HG02943 (cell line): ENCODE measurements around the gene PRDM16.

ENCODE experiments used
- ATAC-seq: cut with Tn5 transposase; IDR thresholded peaks from one replicate; pipeline ENCODE4 v1.9.1; 2021; ENCODE audit warnings: mild to moderate bottlenecking, low read depth, moderate library complexity; ENCODE audit not compliant: unreplicated experiment

PRDM16 gene

GRCh38 chr1:3212453-3213355, 143.7 kb downstream of the PRDM16 start:
- ATAC-seq = no peak

- no peak for ATAC-seq
Observed at GRCh38 chr1:3213730-3214129, 144.7 kb downstream of the PRDM16 start.

- ATAC-seq = no peak
Observed at GRCh38 chr1:3215198-3216014, 146.4 kb downstream of the PRDM16 start.

GRCh38 chr1:3216015-3216391, 147.0 kb downstream of the PRDM16 start:
- ATAC-seq = no peak

- no peak for ATAC-seq
Observed at GRCh38 chr1:3217181-3217641, 148.2 kb downstream of the PRDM16 start.

GRCh38 chr1:3217979-3218679, 149.1 kb downstream of the PRDM16 start:
- ATAC-seq = no peak

- no peak for ATAC-seq
Observed at GRCh38 chr1:3219005-3219790, 150.2 kb downstream of the PRDM16 start.

GRCh38 chr1:3219791-3220467, 150.9 kb downstream of the PRDM16 start:
- no peak for ATAC-seq

- no peak for ATAC-seq
Observed at GRCh38 chr1:3221112-3222041, 152.4 kb downstream of the PRDM16 start.

GRCh38 chr1:3222042-3222692, 153.2 kb downstream of the PRDM16 start:
- ATAC-seq = no peak

GRCh38 chr1:3225661-3226060, 156.7 kb downstream of the PRDM16 start:
- ATAC-seq = no peak

GRCh38 chr1:3226191-3226590, 157.2 kb downstream of the PRDM16 start:
- ATAC-seq = no peak

- no peak for ATAC-seq
Observed at GRCh38 chr1:3226701-3227350, 157.8 kb downstream of the PRDM16 start.

GRCh38 chr1:3227351-3227704, 158.3 kb downstream of the PRDM16 start:
- ATAC-seq = no peak

- ATAC-seq = no peak
Observed at GRCh38 chr1:3227893-3228292, 158.9 kb downstream of the PRDM16 start.

GRCh38 chr1:3229081-3229725, 160.2 kb downstream of the PRDM16 start:
- no peak for ATAC-seq

GRCh38 chr1:3230553-3230952, 161.6 kb downstream of the PRDM16 start:
- ATAC-seq = no peak
